Measurements from ENCODE around the gene IGFN1. TPM values are rescaled to one million over a fixed set of nuclear protein-coding genes. Genes with fewer than 3 reads are reported as not detected.

IGFN1 gene
- polyA plus RNA-seq, 2 donors: 0.01 to 0.02 TPM

DNA sequence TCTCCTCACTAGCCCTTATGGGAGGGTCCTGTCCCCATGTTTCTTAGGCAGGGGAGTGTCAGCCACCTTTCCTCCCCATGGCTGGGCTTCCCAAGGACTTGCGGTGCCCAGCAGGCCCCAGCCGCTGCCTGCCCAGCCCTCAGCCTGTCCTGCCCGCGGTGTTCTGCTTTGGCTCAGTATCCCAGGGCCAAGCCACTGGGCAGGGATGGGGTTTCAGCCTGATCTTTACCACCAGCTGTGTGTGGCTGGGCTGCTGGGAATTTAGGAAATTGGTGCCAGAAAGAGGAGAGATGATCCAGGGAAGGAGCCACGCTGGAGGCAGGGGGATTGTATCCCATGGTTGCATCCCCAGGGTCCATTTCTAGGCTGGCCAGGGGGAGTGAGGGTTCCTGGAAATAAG, 6.9 kb upstream of the IGFN1 start:
- H3K9me3 ChIP-seq (ENCODE audit: control insufficient read depth in 2 of 2, insufficient read depth in 1 of 2, low read depth in 1 of 2, low read length in 1 of 2): no peaks in the 10 kb centered on the region
- no peaks in the 10 kb centered on the region for H3K36me3 ChIP-seq (ENCODE audit: control insufficient read depth in 2 of 2, insufficient read depth in 2 of 2, low read length in 1 of 2)
- H3K4me3 ChIP-seq (ENCODE audit: low read depth in 1 of 2, low read length in 2 of 2): no peak overlapping the region
- 84 to 87% methylated on average over 5 of the region's 5 CpGs for WGBS, 2 donors
- H3K27ac ChIP-seq (ENCODE audit: low read depth in 2 of 2, low read length in 1 of 2): no peak overlapping the region
- no peaks in the 10 kb centered on the region for H3K4me1 ChIP-seq (ENCODE audit: control insufficient read depth in 2 of 2, insufficient read depth in 2 of 2, low read length in 1 of 2)
- no peaks in the 10 kb centered on the region for H3K27me3 ChIP-seq (ENCODE audit: control insufficient read depth in 1 of 2, insufficient read depth in 2 of 2, low read length in 2 of 2)

DNA sequence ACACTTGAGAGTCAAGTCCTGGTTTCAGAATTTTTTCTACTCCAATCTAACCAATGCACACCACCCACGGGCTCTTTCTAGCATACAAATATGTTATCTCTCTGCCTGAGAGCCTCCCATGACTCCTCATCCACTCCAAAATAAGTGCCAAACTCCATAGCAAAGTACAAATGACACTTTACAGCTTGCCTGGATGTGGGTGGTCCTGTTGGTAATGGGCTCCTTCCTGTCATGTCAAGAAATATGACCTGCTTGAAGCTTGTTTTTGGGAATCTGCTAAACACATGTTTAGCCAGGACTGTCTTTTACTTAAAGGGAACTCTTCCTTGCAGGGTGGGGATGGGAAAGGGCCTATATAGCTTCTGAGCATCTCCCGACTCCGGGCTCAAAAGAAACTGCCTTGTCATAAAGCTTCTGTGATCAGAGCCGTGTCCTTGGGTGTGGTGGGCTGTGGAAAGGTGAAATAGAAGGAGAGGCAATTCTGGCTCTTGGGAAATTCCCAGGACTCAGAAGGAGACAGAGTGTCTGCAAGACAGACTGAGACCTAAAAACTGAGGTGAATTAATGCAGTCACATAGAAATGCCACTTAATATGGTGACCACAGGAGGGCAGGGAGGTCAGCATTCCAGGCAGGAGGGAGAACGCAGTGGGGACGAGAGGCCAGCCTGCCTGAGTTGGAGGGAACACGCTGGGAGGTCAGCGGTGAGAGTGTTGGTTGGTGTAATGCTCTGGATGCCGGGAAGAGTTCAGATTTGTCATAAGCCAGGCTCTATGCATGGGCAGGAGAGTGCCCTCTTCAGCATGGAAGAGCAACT, 6.1 kb upstream of the IGFN1 start:
- Histone ChIP-seq H3K27ac (ENCODE audit: low read depth in 2 of 2, low read length in 1 of 2) (no peak overlapping the region), H3K4me1 (ENCODE audit: control insufficient read depth in 2 of 2, insufficient read depth in 2 of 2, low read length in 1 of 2) (no peaks in the 10 kb centered on the region), H3K4me3 (ENCODE audit: low read depth in 1 of 2, low read length in 2 of 2) (no peak overlapping the region), H3K27me3 (ENCODE audit: control insufficient read depth in 1 of 2, insufficient read depth in 2 of 2, low read length in 2 of 2) (peaks cover 0 to 4% of the 10 kb centered on the region in 2 donors), H3K36me3 (ENCODE audit: control insufficient read depth in 2 of 2, insufficient read depth in 2 of 2, low read length in 1 of 2) (no peaks in the 10 kb centered on the region), H3K9me3 (ENCODE audit: control insufficient read depth in 2 of 2, insufficient read depth in 1 of 2, low read depth in 1 of 2, low read length in 1 of 2) (no peaks in the 10 kb centered on the region)
- 48 to 64% methylated on average over 9 of the region's 9 CpGs for WGBS, 2 donors

DNA sequence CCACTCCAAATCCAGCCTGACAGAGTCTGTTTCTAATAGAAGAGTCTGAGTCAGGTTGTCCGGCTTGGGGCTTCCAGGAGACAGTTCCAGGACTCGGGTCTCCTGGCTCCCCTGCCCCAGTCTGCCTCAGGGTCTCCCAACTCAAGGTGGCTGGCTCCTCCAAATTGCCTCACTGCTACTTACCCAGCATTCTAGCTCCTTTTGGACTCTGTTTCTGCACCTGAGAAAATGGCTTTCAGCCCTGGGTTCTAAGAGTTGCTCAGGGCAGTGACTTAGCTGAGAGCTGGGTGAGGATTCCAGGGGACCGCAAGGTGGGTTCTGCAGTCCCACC, 5.5 kb upstream of the IGFN1 start:
- 54 to 55% methylated on average over 3 of the region's 3 CpGs for WGBS, 2 donors
- Histone ChIP-seq H3K9me3 (ENCODE audit: control insufficient read depth in 2 of 2, insufficient read depth in 1 of 2, low read depth in 1 of 2, low read length in 1 of 2) (no peaks in the 10 kb centered on the region), H3K36me3 (ENCODE audit: control insufficient read depth in 2 of 2, insufficient read depth in 2 of 2, low read length in 1 of 2) (no peaks in the 10 kb centered on the region), H3K4me1 (ENCODE audit: control insufficient read depth in 2 of 2, insufficient read depth in 2 of 2, low read length in 1 of 2) (no peaks in the 10 kb centered on the region), H3K27ac (ENCODE audit: low read depth in 2 of 2, low read length in 1 of 2) (no peak overlapping the region), H3K4me3 (ENCODE audit: low read depth in 1 of 2, low read length in 2 of 2) (no peak overlapping the region), H3K27me3 (ENCODE audit: control insufficient read depth in 1 of 2, insufficient read depth in 2 of 2, low read length in 2 of 2) (peaks cover 0 to 7% of the 10 kb centered on the region in 2 donors)

DNA sequence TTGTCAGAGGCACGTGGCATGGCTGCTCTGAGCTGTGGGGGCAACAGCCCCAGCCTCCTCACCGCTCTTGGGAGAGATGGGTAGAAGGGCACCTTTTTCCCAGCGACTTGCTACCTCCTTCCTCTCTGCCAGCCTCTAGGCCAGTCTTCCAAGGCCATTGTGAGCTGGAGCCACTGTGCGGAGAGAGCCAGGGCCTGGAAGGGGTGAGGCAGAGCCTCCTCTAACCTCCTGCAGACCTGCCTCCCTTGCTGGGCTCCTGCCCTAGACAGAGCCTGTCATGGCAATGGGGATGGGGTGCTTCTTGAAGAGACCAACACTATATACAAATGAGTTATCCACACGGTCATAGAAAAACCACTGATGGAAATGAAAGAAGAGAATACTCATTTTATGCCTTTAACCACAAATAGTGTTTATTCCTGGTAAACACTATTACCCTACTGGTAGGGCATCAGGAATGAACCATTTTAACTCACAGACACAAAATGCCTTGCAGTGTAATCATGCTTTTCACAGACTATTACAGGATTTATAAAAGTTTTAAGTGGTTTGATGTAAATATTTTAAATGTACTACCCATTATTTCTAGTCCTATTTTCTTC, 5.0 kb upstream of the IGFN1 start:
- H3K27ac ChIP-seq (ENCODE audit: low read depth in 2 of 2, low read length in 1 of 2): no peak overlapping the region
- H3K9me3 ChIP-seq (ENCODE audit: control insufficient read depth in 2 of 2, insufficient read depth in 1 of 2, low read depth in 1 of 2, low read length in 1 of 2): no peaks in the 10 kb centered on the region
- peaks cover 2 to 7% of the 10 kb centered on the region in 2 donors for H3K27me3 ChIP-seq (ENCODE audit: control insufficient read depth in 1 of 2, insufficient read depth in 2 of 2, low read length in 2 of 2)
- WGBS, 2 donors: 78 to 83% methylated on average over 5 of the region's 5 CpGs
- H3K4me3 ChIP-seq (ENCODE audit: low read depth in 1 of 2, low read length in 2 of 2): no peak overlapping the region
- H3K4me1 ChIP-seq (ENCODE audit: control insufficient read depth in 2 of 2, insufficient read depth in 2 of 2, low read length in 1 of 2): no peaks in the 10 kb centered on the region
- H3K36me3 ChIP-seq (ENCODE audit: control insufficient read depth in 2 of 2, insufficient read depth in 2 of 2, low read length in 1 of 2): no peaks in the 10 kb centered on the region

DNA sequence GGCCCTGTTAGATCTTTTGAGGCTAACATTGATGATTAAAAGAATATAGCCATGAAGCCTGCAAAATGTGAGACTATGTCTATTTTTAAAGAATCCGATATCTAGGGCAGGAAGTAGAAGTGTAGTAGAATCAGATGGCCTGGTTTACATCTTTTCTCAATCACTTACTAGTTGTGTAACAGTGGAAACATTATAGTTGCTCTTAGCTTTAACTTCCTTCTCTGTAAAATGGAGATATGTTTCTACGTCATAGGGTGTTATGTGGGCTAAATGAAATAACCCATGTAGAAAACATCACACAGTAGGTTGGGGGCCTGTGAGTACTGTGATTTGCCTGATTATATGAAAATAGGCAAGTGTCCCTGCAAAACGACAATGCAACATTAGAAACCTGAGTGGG, 4.4 kb upstream of the IGFN1 start:
- H3K4me3 ChIP-seq (ENCODE audit: low read depth in 1 of 2, low read length in 2 of 2): no peak overlapping the region
- no peak overlapping the region for H3K27ac ChIP-seq (ENCODE audit: low read depth in 2 of 2, low read length in 1 of 2)
- H3K36me3 ChIP-seq (ENCODE audit: control insufficient read depth in 2 of 2, insufficient read depth in 2 of 2, low read length in 1 of 2): no peaks in the 10 kb centered on the region
- 87 to 91% methylated on average over 3 of the region's 3 CpGs for WGBS, 2 donors
- no peaks in the 10 kb centered on the region for H3K9me3 ChIP-seq (ENCODE audit: control insufficient read depth in 2 of 2, insufficient read depth in 1 of 2, low read depth in 1 of 2, low read length in 1 of 2)
- no peaks in the 10 kb centered on the region for H3K4me1 ChIP-seq (ENCODE audit: control insufficient read depth in 2 of 2, insufficient read depth in 2 of 2, low read length in 1 of 2)
- peaks cover 4 to 7% of the 10 kb centered on the region in 2 donors for H3K27me3 ChIP-seq (ENCODE audit: control insufficient read depth in 1 of 2, insufficient read depth in 2 of 2, low read length in 2 of 2)

DNA sequence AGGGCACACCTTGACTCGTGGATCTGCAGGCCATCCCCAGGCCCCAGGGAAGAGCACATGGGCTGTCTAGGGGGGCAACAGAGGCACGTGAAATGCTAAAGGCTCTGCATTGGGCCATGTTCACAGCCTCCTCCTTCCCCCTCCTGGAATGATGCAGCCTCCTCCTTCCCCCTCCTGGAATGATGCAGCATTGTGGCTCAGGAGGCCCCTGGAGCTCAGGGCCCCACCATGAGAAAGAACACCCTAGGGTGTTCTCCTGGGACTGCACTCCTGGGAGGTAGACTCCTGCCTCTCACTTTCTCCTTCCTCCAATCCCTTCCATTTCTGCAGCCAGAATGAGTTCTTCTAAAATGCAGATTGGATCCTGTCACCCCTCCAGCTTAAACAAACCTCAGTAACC, 1.5 kb upstream of the IGFN1 start:
- H3K4me3 ChIP-seq (ENCODE audit: low read depth in 1 of 2, low read length in 2 of 2): no peak overlapping the region
- H3K27me3 ChIP-seq (ENCODE audit: control insufficient read depth in 1 of 2, insufficient read depth in 2 of 2, low read length in 2 of 2): peaks cover 4 to 7% of the 10 kb centered on the region in 2 donors
- no peak overlapping the region for H3K27ac ChIP-seq (ENCODE audit: low read depth in 2 of 2, low read length in 1 of 2)
- H3K9me3 ChIP-seq (ENCODE audit: control insufficient read depth in 2 of 2, insufficient read depth in 1 of 2, low read depth in 1 of 2, low read length in 1 of 2): no peaks in the 10 kb centered on the region
- no peaks in the 10 kb centered on the region for H3K4me1 ChIP-seq (ENCODE audit: control insufficient read depth in 2 of 2, insufficient read depth in 2 of 2, low read length in 1 of 2)
- H3K36me3 ChIP-seq (ENCODE audit: control insufficient read depth in 2 of 2, insufficient read depth in 2 of 2, low read length in 1 of 2): no peaks in the 10 kb centered on the region
- 76 to 78% methylated on average over 2 of the region's 2 CpGs for WGBS, 2 donors

DNA sequence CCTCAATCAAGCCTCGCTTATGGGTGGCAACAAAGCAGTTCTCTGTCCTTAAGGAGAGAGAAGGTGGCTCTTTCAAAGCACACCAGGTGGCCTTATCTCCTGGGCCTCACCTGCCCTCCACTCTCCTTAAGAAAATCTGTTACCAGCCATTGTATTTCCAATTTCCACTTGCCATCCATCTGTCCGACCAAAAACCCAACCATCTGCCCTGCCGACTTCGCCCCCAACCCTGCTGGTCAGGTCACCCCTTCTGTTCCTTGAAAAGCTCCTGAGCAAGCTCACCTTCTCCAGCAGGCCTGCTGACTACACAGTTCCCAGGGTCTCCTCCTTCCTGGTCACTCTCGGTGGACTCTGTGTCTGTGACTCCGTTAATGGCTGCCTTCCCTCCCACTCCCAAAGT, 619 bp upstream of the IGFN1 start:
- H3K4me1 ChIP-seq (ENCODE audit: control insufficient read depth in 2 of 2, insufficient read depth in 2 of 2, low read length in 1 of 2): no peaks in the 10 kb centered on the region
- H3K4me3 ChIP-seq (ENCODE audit: low read depth in 1 of 2, low read length in 2 of 2): no peak overlapping the region
- H3K27ac ChIP-seq (ENCODE audit: low read depth in 2 of 2, low read length in 1 of 2): no peak overlapping the region
- peaks cover 4 to 7% of the 10 kb centered on the region in 2 donors for H3K27me3 ChIP-seq (ENCODE audit: control insufficient read depth in 1 of 2, insufficient read depth in 2 of 2, low read length in 2 of 2)
- 88 to 96% methylated on average over 6 of the region's 6 CpGs for WGBS, 2 donors
- H3K36me3 ChIP-seq (ENCODE audit: control insufficient read depth in 2 of 2, insufficient read depth in 2 of 2, low read length in 1 of 2): no peaks in the 10 kb centered on the region
- no peaks in the 10 kb centered on the region for H3K9me3 ChIP-seq (ENCODE audit: control insufficient read depth in 2 of 2, insufficient read depth in 1 of 2, low read depth in 1 of 2, low read length in 1 of 2)

DNA sequence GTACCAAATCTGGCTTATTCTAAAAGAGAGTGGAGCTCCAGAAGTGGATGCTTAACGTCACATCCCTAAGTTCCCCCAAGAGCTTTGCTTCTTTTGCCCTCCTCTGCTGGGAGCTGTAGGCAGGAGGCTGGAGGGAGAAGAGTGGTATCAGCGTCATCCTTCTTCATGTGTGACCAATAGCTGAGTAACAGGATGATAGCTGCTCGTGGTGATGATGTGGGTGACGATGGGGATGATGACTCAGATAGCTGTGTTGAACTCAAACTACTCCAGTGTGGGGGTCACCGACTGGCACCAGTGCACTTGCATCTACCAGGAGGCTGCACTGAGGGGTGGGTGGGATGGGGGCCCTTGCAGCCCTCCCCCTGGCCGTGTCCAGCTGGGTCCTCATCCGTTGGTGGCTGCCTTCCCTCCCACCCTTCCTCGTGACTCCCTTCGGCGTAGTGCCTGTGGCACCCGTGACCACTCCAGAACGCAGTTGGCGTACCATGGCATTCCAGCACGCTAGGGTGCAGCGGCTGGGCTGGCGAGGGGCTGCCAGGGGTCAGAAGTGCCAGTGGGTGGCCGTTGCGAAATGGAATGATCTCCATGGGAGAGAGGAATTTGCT, 1.1 kb downstream of the IGFN1 start:
- WGBS, 2 donors: 71 to 76% methylated on average over 18 of the region's 18 CpGs

DNA sequence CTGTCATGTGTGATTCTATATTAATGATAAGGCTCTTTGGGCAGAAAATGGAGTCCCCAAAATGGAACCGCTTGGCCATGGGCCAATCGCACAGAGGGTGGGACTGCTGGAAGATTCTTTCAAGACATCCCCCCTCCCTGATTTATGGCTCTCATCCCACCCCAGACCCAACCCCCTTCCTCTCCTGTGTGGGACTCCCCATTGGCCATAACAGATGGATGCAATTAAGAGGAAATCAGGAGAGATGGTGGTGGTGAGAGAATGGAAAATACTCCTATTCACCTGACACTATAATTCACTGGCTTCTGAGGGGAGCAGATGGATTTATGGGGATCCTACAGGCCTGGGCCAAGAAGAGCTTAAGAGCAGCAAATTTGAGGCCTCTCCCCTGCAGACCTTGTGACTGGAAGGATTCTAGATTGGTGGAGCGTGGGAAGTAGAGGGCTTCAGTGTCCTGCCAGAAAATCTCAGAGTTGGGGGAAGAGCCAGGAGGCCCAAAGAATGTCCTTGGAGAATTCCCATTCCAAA, 1.7 kb downstream of the IGFN1 start:
- 85 to 86% methylated on average over 3 of the region's 3 CpGs for WGBS, 2 donors
- Histone ChIP-seq H3K4me1 (ENCODE audit: control insufficient read depth in 2 of 2, insufficient read depth in 2 of 2, low read length in 1 of 2) (no peaks in the 10 kb centered on the region), H3K27ac (ENCODE audit: low read depth in 2 of 2, low read length in 1 of 2) (no peak overlapping the region), H3K4me3 (ENCODE audit: low read depth in 1 of 2, low read length in 2 of 2) (no peak overlapping the region), H3K27me3 (ENCODE audit: control insufficient read depth in 1 of 2, insufficient read depth in 2 of 2, low read length in 2 of 2) (peaks cover 4 to 7% of the 10 kb centered on the region in 2 donors), H3K36me3 (ENCODE audit: control insufficient read depth in 2 of 2, insufficient read depth in 2 of 2, low read length in 1 of 2) (no peaks in the 10 kb centered on the region), H3K9me3 (ENCODE audit: control insufficient read depth in 2 of 2, insufficient read depth in 1 of 2, low read depth in 1 of 2, low read length in 1 of 2) (no peaks in the 10 kb centered on the region)

More for the DNA sequence above, 1.1 kb downstream of the IGFN1 start:
- no peaks in the 10 kb centered on the region for H3K9me3 ChIP-seq (ENCODE audit: control insufficient read depth in 2 of 2, insufficient read depth in 1 of 2, low read depth in 1 of 2, low read length in 1 of 2)
- H3K27ac ChIP-seq (ENCODE audit: low read depth in 2 of 2, low read length in 1 of 2): no peak overlapping the region
- no peaks in the 10 kb centered on the region for H3K36me3 ChIP-seq (ENCODE audit: control insufficient read depth in 2 of 2, insufficient read depth in 2 of 2, low read length in 1 of 2)
- H3K27me3 ChIP-seq (ENCODE audit: control insufficient read depth in 1 of 2, insufficient read depth in 2 of 2, low read length in 2 of 2): peaks cover 4 to 7% of the 10 kb centered on the region in 2 donors
- no peaks in the 10 kb centered on the region for H3K4me1 ChIP-seq (ENCODE audit: control insufficient read depth in 2 of 2, insufficient read depth in 2 of 2, low read length in 1 of 2)
- no peak overlapping the region for H3K4me3 ChIP-seq (ENCODE audit: low read depth in 1 of 2, low read length in 2 of 2)

All from esophagus (tissue), 2 donors.